AG09319 (cell line): Measurements from ENCODE around the gene XPC.

Source experiments
- DNase-seq: peaks from one replicate; pipeline ENCODE4 v3.0.0-alpha.2; 2010; ENCODE audit warnings: low read depth; ENCODE audit errors: extremely low read depth
- CTCF ChIP-seq: IDR thresholded peaks from 2 replicates; pipeline ENCODE4 v1.5.1; 2011; ENCODE audit warnings: low read depth, mild to moderate bottlenecking, inconsistent platforms, low read length, moderate library complexity

Gene XPC

GRCh38 chr3:14200276-14200675 is 21.9 kb upstream of the XPC start:
- TF ChIP-seq CTCF = no peak
- DNase-seq = no peak

- no peak for DNase-seq
- TF ChIP-seq CTCF = no peak
Measured at GRCh38 chr3:14199641-14200040, 21.2 kb upstream of the XPC start.

DNA sequence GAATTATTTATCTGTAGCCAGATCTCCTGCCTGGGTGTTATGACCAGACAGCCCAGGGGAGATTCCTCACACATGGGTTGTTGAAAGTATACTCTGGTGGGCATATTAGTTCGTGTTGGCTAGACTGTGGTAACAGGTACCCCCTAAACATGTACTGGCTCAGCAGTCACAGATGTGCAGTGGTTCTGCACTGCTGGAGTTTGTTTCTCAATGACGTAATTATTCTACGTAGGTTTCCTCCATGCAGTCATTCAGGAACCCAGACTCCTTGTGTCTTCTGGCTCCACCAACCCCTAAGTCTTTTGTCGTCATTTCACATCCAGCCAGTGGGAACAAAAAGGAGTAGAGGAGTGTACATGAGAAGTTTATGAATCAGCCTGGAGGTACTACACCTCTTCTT is 16.5 kb upstream of the XPC start:
- no peak for DNase-seq
- TF ChIP-seq CTCF = no peak

GRCh38 chr3:14188041-14188754 is 9.8 kb upstream of the XPC start:
- TF ChIP-seq CTCF = no peak

GRCh38 chr3:14186854-14187458 is 8.6 kb upstream of the XPC start:
- TF ChIP-seq CTCF = no peak
- DNase-seq = no peak

More at GRCh38 chr3:14188041-14188754, 9.8 kb upstream of the XPC start:
- DNase-seq = no peak

DNA sequence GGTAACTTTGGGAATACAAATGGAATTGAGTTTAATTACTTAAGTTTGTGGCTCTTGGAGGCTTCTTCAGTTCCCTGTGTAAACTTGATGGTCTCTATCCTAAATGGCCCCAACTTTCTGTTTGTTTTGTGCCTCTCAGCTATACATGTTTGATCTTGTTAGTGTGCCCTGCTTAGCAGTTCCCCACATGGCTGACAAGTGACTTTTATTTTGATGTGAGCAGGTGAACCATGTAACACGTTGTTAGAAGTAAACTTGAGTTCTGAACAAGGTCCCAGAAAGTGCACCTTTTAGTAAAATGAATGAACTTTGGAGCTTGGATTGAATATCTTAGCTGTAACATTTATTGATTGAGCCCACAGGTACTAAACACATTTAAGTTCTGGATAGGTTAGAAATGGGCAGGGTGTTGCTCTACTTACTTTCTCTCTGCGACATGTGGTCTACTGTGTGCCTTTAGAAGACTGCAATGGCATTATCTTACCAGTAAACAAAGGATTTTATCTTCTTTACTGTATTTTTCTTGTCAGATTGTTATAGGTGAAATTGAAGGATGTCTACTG is 4.7 kb upstream of the XPC start:
- TF ChIP-seq CTCF = no peak

GRCh38 chr3:14181253-14181652 is 2.9 kb upstream of the XPC start:
- TF ChIP-seq CTCF = no peak
- no peak for DNase-seq

More for the DNA sequence above, 4.7 kb upstream of the XPC start:
- DNase-seq = no peak
